ENCODE results near the gene RSPH3. TPM values are rescaled to one million over a fixed set of nuclear protein-coding genes. Genes with fewer than 3 reads are reported as not detected.

The RSPH3 gene
- total RNA-seq, 2 experiments from 2014 or later: 4.2 TPM

DNA sequence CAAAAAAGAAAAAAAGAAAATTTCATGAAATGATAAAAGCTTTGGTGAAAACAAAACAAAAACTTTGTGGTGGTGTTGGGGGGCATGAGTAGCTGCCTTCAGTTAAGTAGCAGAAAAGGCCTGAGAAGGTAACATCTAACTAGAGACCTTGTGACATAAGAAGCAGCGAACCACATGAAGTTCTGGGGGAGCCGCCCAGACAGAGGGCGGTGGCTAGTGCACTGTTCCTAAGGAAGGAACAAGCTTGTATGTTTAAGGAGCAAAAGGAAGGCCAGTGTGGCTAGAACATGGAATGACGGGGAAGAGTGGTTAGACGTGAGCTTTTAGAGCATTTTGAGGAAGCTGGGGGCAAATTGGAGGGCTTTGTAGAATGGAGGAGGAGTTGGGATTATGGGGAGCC, 7.5 kb upstream of the RSPH3 start:
- no peak overlapping the region for H3K4me3 Mint-ChIP-seq
- H3K27ac Mint-ChIP-seq: no peak overlapping the region
- H3K4me1 Mint-ChIP-seq (ENCODE audit: low read depth): peaks cover 20% of the 10 kb centered on the region
- no peak for DNase-seq
- no peaks in the 10 kb centered on the region for H3K36me3 Mint-ChIP-seq (ENCODE audit: low read depth)
- ATAC-seq: no peak
- intact Hi-C loops (cut with micrococcal nuclease): loop anchor here (5.0 kb wide), 1 partner anchor 40 kb away; no protein-coding TSS in a partner anchor
- H3K9me3 Mint-ChIP-seq: no peaks in the 10 kb centered on the region
- POLR2A ChIA-PET: interaction anchor here (1.0 to 2.2 kb wide), 4 partner anchors 10 to 86 kb away, joined by 3 to 10 read pairs (median 4); no protein-coding TSS in a partner anchor
- TF ChIP-seq, protein P1, sequence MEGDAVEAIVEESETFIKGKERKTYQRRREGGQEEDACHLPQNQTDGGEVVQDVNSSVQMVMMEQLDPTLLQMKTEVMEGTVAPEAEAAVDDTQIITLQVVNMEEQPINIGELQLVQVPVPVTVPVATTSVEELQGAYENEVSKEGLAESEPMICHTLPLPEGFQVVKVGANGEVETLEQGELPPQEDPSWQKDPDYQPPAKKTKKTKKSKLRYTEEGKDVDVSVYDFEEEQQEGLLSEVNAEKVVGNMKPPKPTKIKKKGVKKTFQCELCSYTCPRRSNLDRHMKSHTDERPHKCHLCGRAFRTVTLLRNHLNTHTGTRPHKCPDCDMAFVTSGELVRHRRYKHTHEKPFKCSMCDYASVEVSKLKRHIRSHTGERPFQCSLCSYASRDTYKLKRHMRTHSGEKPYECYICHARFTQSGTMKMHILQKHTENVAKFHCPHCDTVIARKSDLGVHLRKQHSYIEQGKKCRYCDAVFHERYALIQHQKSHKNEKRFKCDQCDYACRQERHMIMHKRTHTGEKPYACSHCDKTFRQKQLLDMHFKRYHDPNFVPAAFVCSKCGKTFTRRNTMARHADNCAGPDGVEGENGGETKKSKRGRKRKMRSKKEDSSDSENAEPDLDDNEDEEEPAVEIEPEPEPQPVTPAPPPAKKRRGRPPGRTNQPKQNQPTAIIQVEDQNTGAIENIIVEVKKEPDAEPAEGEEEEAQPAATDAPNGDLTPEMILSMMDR (IDR thresholded peaks at IDR 0.05): no peak
- H3K27me3 Mint-ChIP-seq: no peaks in the 10 kb centered on the region
- CTCF ChIA-PET: interaction anchor here (0.6 to 18.7 kb wide), 13 partner anchors 8 to 128 kb away, joined by 3 to 506 read pairs (median 4); partner anchors contain the start of gene RSPH3

DNA sequence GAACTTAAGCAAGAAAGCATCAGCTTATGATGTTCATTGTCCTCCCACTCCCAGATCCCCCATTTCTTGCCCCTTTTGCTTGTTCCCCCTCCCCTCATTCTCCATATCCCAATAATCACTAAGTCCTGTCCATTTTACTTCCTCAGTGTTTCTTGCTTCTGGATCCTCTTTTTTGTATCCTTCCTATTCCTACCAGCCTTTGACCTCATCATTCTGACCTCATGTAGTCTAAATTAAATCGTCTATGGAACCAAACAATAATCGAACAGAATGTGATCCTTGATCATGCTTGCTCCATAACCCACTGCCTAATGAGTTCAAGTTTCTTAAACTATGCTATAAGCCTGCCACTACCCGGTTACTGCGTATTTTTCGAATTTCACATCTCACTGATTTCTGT, 5.4 kb upstream of the RSPH3 start:
- Mint-ChIP-seq H3K4me3 (no peak overlapping the region), H3K4me1 (ENCODE audit: low read depth) (peaks cover 25% of the 10 kb centered on the region), H3K36me3 (ENCODE audit: low read depth) (peaks cover 3% of the 10 kb centered on the region), H3K27me3 (no peaks in the 10 kb centered on the region), H3K27ac (no peak overlapping the region), H3K9me3 (no peaks in the 10 kb centered on the region)
- TF ChIP-seq, protein P1 (IDR thresholded peaks at IDR 0.05): no peak
- POLR2A ChIA-PET: no interaction called here
- intact Hi-C loops (cut with micrococcal nuclease): loop anchor here (5.0 kb wide), 1 partner anchor 42 kb away; no protein-coding TSS in a partner anchor
- DNase-seq (no peak), ATAC-seq (no peak)
- CTCF ChIA-PET: interaction anchor here (0.7 to 18.7 kb wide), 4 partner anchors 31 to 130 kb away, joined by 3 to 506 read pairs (median 125); no protein-coding TSS in a partner anchor

DNA sequence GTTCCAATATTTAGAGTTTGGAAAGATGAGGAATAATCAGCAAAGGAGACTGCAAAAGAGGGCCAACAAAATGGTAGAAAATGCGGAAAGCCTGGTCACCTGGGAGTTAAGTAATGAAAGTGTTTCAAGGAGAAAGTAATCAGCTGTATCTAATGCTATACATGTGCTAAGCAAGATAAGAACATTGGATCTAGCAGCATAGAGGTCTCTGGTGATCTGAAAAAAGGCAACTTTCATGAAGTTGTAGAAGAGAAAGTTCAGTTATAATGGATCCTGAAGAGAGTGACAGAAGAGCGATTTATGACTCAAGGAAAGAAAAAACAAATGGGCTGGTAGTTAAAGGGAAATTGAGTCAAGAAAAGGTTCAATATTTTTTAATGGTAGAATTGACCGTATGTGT, 4.6 kb upstream of the RSPH3 start:
- no peak for DNase-seq
- POLR2A ChIA-PET: interaction anchor here (0.9 to 1.0 kb wide), 2 partner anchors 99 to 173 kb away, joined by 3 read pairs; no protein-coding TSS in a partner anchor
- CTCF ChIA-PET: interaction anchor here (10.8 to 18.7 kb wide), 2 partner anchors 102 to 131 kb away, joined by 246 to 506 read pairs; no protein-coding TSS in a partner anchor
- H3K9me3 Mint-ChIP-seq: no peaks in the 10 kb centered on the region
- no peak overlapping the region for H3K27ac Mint-ChIP-seq
- peaks cover 22% of the 10 kb centered on the region for H3K4me1 Mint-ChIP-seq (ENCODE audit: low read depth)
- no peak overlapping the region for H3K4me3 Mint-ChIP-seq
- intact Hi-C loops (cut with micrococcal nuclease): no loop called here
- TF ChIP-seq, protein P1 (IDR thresholded peaks at IDR 0.05): no peak
- H3K27me3 Mint-ChIP-seq: no peaks in the 10 kb centered on the region
- no peak for ATAC-seq
- H3K36me3 Mint-ChIP-seq (ENCODE audit: low read depth): peaks cover 3% of the 10 kb centered on the region

DNA sequence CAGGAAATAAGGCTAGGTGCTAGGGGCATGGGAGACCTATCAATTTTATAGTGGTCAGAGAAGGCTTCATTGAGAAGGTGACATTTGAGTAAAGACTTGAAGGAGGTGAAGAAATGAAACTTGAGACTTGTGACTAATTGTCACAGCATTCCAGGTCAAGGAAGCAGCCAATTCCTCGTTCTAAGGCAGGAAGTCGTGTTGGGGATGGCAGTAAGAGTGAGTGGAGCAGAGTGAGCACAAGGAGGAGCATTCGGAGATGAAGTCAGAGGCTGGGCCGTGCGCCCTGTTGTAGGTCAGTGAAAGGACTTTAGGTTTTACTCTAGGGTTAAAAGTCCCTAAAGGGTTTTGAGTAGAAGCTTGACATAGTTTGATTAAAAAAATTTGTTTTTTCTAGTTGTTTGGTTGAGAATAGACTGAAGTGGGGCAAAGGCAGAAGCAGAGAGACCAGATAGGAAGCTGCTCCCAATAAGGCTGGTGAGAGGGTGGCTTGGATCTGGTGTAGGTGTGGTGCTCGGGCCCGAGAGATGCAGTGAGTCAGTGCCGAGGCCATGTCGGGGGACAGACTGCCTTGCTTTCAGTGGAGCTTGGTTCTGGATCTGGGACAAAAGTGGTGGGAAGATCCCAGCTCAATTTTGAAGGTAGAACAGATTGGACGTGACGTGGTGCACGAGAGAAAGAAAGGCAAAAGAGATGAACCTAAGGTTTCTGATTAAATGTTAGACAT, 2.6 kb upstream of the RSPH3 start:
- no peak for ATAC-seq
- TF ChIP-seq, protein P1 (IDR thresholded peaks at IDR 0.05): no peak
- H3K4me1 Mint-ChIP-seq (ENCODE audit: low read depth): peaks cover 20% of the 10 kb centered on the region
- no peak for DNase-seq
- H3K9me3 Mint-ChIP-seq: no peaks in the 10 kb centered on the region
- ChIA-PET POLR2A (interaction anchor here (0.6 to 1.5 kb wide), 3 partner anchors 37 to 79 kb away, joined by 3 to 6 read pairs (median 3); no protein-coding TSS in a partner anchor), CTCF (interaction anchor here (10.8 to 18.7 kb wide), 2 partner anchors 104 to 133 kb away, joined by 246 to 506 read pairs; no protein-coding TSS in a partner anchor)
- H3K4me3 Mint-ChIP-seq: no peak overlapping the region
- intact Hi-C loops (cut with micrococcal nuclease): no loop called here
- no peaks in the 10 kb centered on the region for H3K27me3 Mint-ChIP-seq
- H3K27ac Mint-ChIP-seq: no peak overlapping the region
- H3K36me3 Mint-ChIP-seq (ENCODE audit: low read depth): peaks cover 3% of the 10 kb centered on the region

All from activated CD8-positive, alpha-beta T cell treated with anti-CD3 and anti-CD28 coated beads for 36 hours (primary cell).